Effector CD8-positive, alpha-beta T cell (primary cell): ENCODE measurements around the gene PDK3.
A peak's percentile ranks its signal among the peaks of the same experiment; 100 is the strongest.

Experiments used
- DNase-seq: peaks from one replicate; lab custom pipeline; 2025; lab: John Stamatoyannopoulos, UW

The PDK3 gene

GRCh38 chrX:24482823-24483415 lies 17.8 kb downstream of the PDK3 start:
- no peak for DNase-seq

GRCh38 chrX:24483596-24483995 lies 18.5 kb downstream of the PDK3 start:
- no peak for DNase-seq

- DNase-seq, result no peak
These were observed 20.2 kb downstream of the PDK3 start for GRCh38 chrX:24485323-24485722.

GRCh38 chrX:24485976-24486680 lies 21.0 kb downstream of the PDK3 start:
- DNase-seq, result no peak

GRCh38 chrX:24487571-24487970 lies 22.5 kb downstream of the PDK3 start:
- no peak for DNase-seq

GRCh38 chrX:24491741-24492140 lies 26.7 kb downstream of the PDK3 start:
- DNase-seq, result no peak

- DNase-seq, result no peak
These were observed 28.9 kb downstream of the PDK3 start for GRCh38 chrX:24493740-24494581.

GRCh38 chrX:24494647-24495075 lies 29.6 kb downstream of the PDK3 start:
- no peak for DNase-seq

- no peak for DNase-seq
These were observed 30.6 kb downstream of the PDK3 start for GRCh38 chrX:24495700-24496099.

- peak; percentile 1 for DNase-seq
These were observed 33.1 kb downstream of the PDK3 start for GRCh38 chrX:24498181-24498580.

GRCh38 chrX:24498975-24499374 lies 33.9 kb downstream of the PDK3 start:
- no peak for DNase-seq

- no peak for DNase-seq
These were observed 41.0 kb downstream of the PDK3 start for GRCh38 chrX:24506082-24506481.

- no peak for DNase-seq
These were observed 43.3 kb downstream of the PDK3 start for GRCh38 chrX:24508375-24508774.

GRCh38 chrX:24513416-24513815 lies 48.3 kb downstream of the PDK3 start:
- no peak for DNase-seq

- DNase-seq, result no peak
These were observed 50.4 kb downstream of the PDK3 start for GRCh38 chrX:24515447-24515846.

GRCh38 chrX:24520472-24520871 lies 55.4 kb downstream of the PDK3 start:
- no peak for DNase-seq

GRCh38 chrX:24525455-24525854 lies 60.4 kb downstream of the PDK3 start:
- DNase-seq, result no peak

GRCh38 chrX:24526616-24527015 lies 61.5 kb downstream of the PDK3 start:
- DNase-seq, result no peak

- DNase-seq, result no peak
These were observed 63.5 kb downstream of the PDK3 start for GRCh38 chrX:24528605-24529004.

GRCh38 chrX:24536551-24536950 lies 71.5 kb downstream of the PDK3 start:
- no peak for DNase-seq

GRCh38 chrX:24542756-24543155 lies 77.7 kb downstream of the PDK3 start:
- DNase-seq, result no peak

GRCh38 chrX:24547961-24548360 lies 82.9 kb downstream of the PDK3 start:
- DNase-seq, result no peak

- no peak for DNase-seq
These were observed 85.1 kb downstream of the PDK3 start for GRCh38 chrX:24550166-24550565.
